ENCODE results near the gene KCNQ1. TPM values are rescaled to one million over a fixed set of nuclear protein-coding genes. Genes with fewer than 3 reads are reported as not detected.

Gene KCNQ1
- total RNA-seq, 1 experiment from 2014 or later: 10.7 TPM

GRCh38 chr11:2651826-2652271 is 207.0 kb downstream of the KCNQ1 start:
- Histone ChIP-seq H3K4me3 (replicated peaks in 1 of 2; ENCODE audit: low read depth in 1 of 2, low read length in 2 of 2) (no peak overlapping the region), H3K27ac (ENCODE audit: low read depth, low read length) (no peak overlapping the region), H3K4me1 (ENCODE audit: control insufficient read depth in 1 of 2, insufficient read depth in 2 of 2, low read length in 2 of 2) (no peaks in the 10 kb centered on the region), H3K9ac (ENCODE audit: low read length) (no peak overlapping the region), H3K36me3 (ENCODE audit: control insufficient read depth in 1 of 2, insufficient read depth in 2 of 2, low read length in 2 of 2) (no peaks in the 10 kb centered on the region), H3K9me3 (ENCODE audit: control insufficient read depth in 1 of 2, insufficient read depth in 1 of 2, low read depth in 1 of 2, low read length in 2 of 2) (peaks cover 5 to 10% of the 10 kb centered on the region in 2 experiments; a peak in 2 of 4 replicates), H3K9me2 (ENCODE audit: insufficient read depth) (no peaks in the 10 kb centered on the region), H3K27me3 (ENCODE audit: insufficient read depth, low read length) (no peaks in the 10 kb centered on the region), H3K4me2 (ENCODE audit: low read length) (no peak overlapping the region), H4K20me1 (ENCODE audit: insufficient read depth) (no peaks in the 10 kb centered on the region), H3K79me2 (ENCODE audit: insufficient read depth, low read length) (no peaks in the 10 kb centered on the region), H2AFZ (ENCODE audit: low read depth, low read length, poor library complexity, severe bottlenecking) (no peak overlapping the region)
- intact Hi-C loops (cut with micrococcal nuclease): no loop called here
- ATAC-seq (no peak), DNase-seq (ENCODE audit: low read depth, low spot score) (no peak)
- POLR2A ChIA-PET: no interaction called here
- BruUV-seq (replicated peaks): no TSS peak
- CTCF ChIA-PET: no interaction called here
- RAD21 ChIA-PET (ENCODE audit: low non-redundant PET in 1 of 2, low total read pairs in 2 of 2, uncharacterized antibody in 2 of 2, unreplicated experiment in 2 of 2): no interaction called here
- TF ChIP-seq MAX (IDR thresholded peaks at IDR 0.05) (no peak), CTCF (IDR thresholded peaks at IDR 0.05 in 2 of 3, conservative IDR thresholded peaks at IDR 0.05 in 1 of 3; ENCODE audit: borderline replicate concordance in 1 of 3, insufficient read depth in 1 of 3, low read depth in 2 of 3, low read length in 2 of 3) (no peak), EZH2 (IDR thresholded peaks at IDR 0.05) (no peak), ZBTB33 (IDR thresholded peaks at IDR 0.05; ENCODE audit: extremely low read depth, insufficient replicate concordance, low read length) (no peak), POLR2AphosphoS5 (IDR thresholded peaks at IDR 0.05; ENCODE audit: low read depth, low read length) (no peak), POLR2A (IDR thresholded peaks at IDR 0.05; ENCODE audit: borderline replicate concordance, extremely low read depth, insufficient read depth, insufficient read length) (no peak), ELF1 (IDR thresholded peaks at IDR 0.05; ENCODE audit: borderline replicate concordance, low read depth) (no peak)
